Activated effector memory CD4-positive, alpha-beta T cell treated with Interleukin-2 at 50 U/mL for 16 hours (primary cell): ENCODE measurements around the gene PIF1.

Source experiments
- DNase-seq: peaks from one replicate; pipeline ENCODE4 v3.0.0-alpha.2; 2020

PIF1 gene

DNA sequence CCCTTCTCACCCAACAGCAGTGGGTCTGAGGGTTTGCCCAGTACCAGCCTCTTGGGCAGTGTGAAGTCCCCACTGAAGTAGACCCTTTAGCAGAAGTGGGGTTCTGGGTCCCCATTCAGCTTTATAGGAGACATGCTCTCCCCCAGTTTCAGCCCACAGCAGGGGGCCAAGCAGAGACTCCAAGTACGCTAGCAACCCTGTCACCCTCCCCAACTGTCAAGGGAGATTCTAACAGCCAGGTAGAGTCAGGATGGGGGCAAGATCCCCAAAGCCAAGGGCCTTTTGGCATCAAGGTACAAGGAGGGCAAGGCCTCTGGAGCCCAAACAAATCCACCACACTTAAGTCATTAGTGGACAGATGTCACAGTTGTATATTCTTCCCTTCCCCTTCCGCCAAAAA lies 51.8 kb downstream of the PIF1 start:
- DNase-seq: no peak

DNA sequence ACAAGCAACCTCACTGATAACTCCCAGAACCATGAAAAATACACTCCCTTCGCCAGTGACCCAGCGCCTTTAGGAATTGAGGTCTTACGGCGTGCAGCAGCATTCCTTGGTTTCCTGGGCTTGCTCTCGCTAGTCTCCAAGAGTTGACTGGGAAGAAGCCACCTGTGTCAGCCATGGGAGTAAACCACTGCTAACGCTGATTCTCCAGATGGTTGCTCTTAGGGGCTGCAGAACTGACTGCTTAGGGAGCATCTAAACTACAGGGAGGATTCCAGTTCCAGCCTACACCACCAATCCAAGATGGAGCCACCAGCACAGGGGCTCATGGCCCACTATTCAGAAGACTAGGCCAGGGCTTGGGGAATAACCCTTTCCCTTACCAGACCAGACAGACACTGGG lies 52.5 kb downstream of the PIF1 start:
- DNase-seq: no peak

DNA sequence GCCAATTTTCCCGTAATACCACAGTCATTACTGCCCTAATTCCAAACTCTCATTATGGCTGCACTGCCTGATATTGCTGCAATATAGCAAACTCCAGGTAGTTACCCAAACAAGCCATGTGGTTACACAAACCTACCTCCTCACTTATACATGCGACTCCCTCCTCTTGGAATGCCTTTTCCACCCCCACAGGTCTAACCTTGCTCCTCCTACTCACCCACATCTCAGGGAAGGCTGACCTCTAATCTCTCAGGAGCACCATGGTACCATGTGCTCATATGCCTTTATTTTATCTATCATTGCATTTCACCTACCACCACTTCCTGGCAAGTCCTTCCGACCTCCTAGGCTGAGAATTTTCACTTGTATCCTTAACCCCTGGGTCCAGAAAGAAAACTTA lies 53.0 kb downstream of the PIF1 start:
- DNase-seq: no peak

DNA sequence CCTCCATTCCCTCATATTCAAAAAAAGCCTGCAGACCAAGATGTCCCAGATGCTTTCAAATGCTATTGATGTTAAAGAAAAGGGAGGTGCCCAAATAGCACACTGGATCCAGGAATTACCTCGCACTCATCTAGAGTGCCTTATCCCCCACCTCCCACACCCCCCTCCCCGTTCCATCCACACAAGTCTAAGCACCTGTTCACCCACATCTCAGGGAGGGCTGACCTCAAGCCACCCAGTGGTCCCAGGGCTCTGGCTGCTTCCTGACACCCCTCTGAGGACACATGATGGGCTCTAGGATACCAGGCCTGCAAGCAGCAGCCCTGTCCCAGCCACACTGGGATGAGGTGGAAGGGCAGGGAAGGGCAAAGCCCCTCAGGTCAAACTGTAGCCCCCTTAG lies 54.8 kb downstream of the PIF1 start:
- DNase-seq: no peak

DNA sequence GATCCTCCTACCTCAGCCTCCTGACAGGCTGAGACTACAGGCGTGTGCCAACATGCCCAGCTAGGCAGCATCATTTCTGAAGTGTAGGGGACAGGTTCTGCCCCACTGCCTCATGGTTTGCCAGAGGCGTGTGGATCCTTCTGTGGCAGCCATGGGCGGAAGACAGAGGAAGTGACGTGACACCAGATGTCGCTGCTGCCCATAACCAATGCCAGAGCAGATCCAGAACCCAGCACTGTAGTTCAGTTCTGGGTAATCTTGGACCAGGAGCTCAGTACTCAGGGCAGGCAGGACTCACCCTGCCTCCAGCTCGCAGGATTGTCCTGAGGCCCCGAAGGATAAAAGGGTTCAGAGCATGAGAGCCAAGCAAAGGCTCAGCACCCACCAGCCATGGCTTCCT lies 58.2 kb downstream of the PIF1 start:
- no peak for DNase-seq

DNA sequence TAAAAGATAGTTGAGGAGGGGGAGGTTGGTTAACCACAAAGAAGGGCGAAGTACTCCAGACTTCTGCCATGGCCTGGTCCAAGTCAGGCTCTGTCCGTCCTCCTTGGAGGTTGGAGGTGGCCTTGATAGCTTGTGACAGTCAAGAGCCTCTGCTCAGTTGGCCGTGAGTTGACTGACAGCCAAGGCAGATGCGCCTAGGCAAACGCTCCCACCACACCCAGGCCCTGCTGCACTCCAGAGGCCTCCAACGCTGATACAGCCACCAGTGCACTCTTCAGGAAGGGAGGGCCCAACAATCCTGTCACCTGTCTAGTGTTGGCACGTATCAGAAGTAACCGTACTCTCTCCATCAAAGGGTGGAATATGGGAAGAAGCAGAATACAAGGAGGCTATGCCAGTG lies 59.4 kb downstream of the PIF1 start:
- DNase-seq: no peak
